NB4 (cell line): ENCODE measurements around the gene PIK3IP1.

ENCODE experiments used
- MYC ChIP-seq: IDR thresholded peaks from 2 replicates; pipeline ENCODE4 v1.6.1; 2011; ENCODE audit warnings: low read depth, low read length
- POLR2A ChIP-seq: IDR thresholded peaks from 2 replicates; pipeline ENCODE4 v1.6.1; 2011; ENCODE audit warnings: mild to moderate bottlenecking; ENCODE audit not compliant: insufficient read length; ENCODE audit errors: extremely low read depth
- TF ChIP-seq, protein P1 (sequence below): IDR thresholded peaks from 2 replicates; pipeline ENCODE4 v1.6.1; 2011; ENCODE audit warnings: low read depth, low read length

DNA sequence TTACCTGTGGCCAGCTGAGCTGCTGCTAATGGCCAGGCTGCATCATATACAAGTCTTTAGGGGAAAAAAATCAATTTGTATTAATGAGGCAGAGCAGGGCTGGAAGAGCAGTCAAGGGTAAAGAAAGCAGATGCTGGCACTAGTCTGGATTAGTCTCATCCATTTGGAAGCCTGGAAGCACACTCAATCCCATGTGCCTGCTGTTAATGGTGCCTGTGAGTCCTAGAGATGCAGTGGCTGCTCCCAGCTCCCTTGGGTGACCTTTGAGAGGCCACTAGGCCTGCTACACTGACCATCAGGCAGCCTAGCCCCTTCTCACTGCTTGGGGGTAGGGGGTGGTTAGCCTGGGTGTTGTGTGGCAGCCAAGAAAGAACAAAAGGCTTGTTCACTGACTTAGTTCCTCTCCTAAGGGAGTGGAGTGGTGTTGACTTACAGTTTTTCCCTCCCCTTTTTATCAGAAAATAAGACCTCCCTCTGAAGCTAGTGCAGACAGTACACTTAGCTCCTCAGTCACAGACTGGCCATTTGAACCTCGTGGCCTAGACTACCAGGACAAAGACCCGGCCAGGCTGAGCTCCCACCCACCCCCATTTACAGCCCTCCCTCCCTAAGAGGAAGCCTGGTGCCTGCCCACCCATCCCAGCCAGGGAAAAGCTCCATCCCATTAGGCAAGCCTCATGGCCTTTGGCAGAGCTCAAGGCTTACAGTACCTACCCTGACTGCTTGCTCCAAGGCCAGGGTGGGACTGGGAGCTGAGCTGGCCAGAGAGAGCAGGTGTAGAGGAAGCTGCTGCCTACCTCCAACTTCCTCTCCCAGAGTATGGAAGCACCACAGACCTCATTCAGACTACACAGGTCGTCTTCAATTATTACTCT, 7.8 kb downstream of the PIK3IP1 start:
- TF ChIP-seq POLR2A (no peak), MYC (no peak)
- TF ChIP-seq, protein P1, sequence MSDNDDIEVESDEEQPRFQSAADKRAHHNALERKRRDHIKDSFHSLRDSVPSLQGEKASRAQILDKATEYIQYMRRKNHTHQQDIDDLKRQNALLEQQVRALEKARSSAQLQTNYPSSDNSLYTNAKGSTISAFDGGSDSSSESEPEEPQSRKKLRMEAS = no peak
